Fibroblast of lung (primary cell): ENCODE results near the gene UQCC2. TPM values are rescaled to one million over a fixed set of nuclear protein-coding genes. Genes with fewer than 3 reads are reported as not detected.

ENCODE experiments used
- DNase-seq, 2 donors: peaks; one replicate each; pipeline versions ENCODE4 v3.0.0 to v3.0.0-alpha.2; 2010; ENCODE audit warnings: low read depth in 2 of 2
- H2AFZ ChIP-seq: 2 replicates; pipeline ENCODE4 v1.5.1; 2012; ENCODE audit warnings: low read length, control low read depth, inconsistent platforms
- H3K27ac ChIP-seq: 2 replicates; pipeline ENCODE4 v1.5.1; 2011; ENCODE audit warnings: low read length, control low read depth; ENCODE audit not compliant: insufficient read depth
- H3K27me3 ChIP-seq: 2 replicates; pipeline ENCODE4 v1.5.1; 2011; ENCODE audit warnings: mild to moderate bottlenecking, low read length; ENCODE audit not compliant: control insufficient read depth, insufficient read depth
- H3K36me3 ChIP-seq: 2 replicates; pipeline ENCODE4 v1.5.1; 2011; ENCODE audit warnings: low read length; ENCODE audit not compliant: control insufficient read depth, insufficient read depth
- H3K4me1 ChIP-seq: 2 replicates; pipeline ENCODE4 v1.5.1; 2011; ENCODE audit warnings: low read length; ENCODE audit not compliant: control insufficient read depth, insufficient read depth; ENCODE audit errors: extremely low read depth
- H3K4me2 ChIP-seq: 2 replicates; pipeline ENCODE4 v1.5.1; 2011; ENCODE audit warnings: low read length, control low read depth; ENCODE audit not compliant: insufficient read depth; ENCODE audit errors: extremely low read depth
- H3K4me3 ChIP-seq, 4 experiments: fragments of 200-600 bp in 1 of 4; sonication (generic) in 1 of 4; replicated peaks in 1 of 4; 2 replicates each; pipeline ENCODE4 v1.5.1; 2011 to 2016; ENCODE audit warnings: low read length in 4 of 4, low read depth in 3 of 4, mild to moderate bottlenecking in 3 of 4, control low read depth in 2 of 4, inconsistent platforms in 1 of 4, mixed read lengths in 1 of 4; ENCODE audit not compliant: insufficient read depth in 1 of 4; ENCODE audit errors: control extremely low read depth in 1 of 4
- H3K79me2 ChIP-seq: 2 replicates; pipeline ENCODE4 v1.5.1; 2012; ENCODE audit warnings: mild to moderate bottlenecking, low read length, inconsistent platforms; ENCODE audit not compliant: control insufficient read depth, insufficient read depth
- H3K9ac ChIP-seq: 2 replicates; pipeline ENCODE4 v1.5.1; 2011; ENCODE audit warnings: mild to moderate bottlenecking, low read length, control low read depth; ENCODE audit not compliant: insufficient read depth
- H3K9me3 ChIP-seq: 2 replicates; pipeline ENCODE4 v1.5.1; 2012; ENCODE audit warnings: low read depth, low read length; ENCODE audit not compliant: control insufficient read depth, insufficient read depth
- H4K20me1 ChIP-seq: 2 replicates; pipeline ENCODE4 v1.5.1; 2011; ENCODE audit warnings: low read length; ENCODE audit not compliant: control insufficient read depth, insufficient read depth; ENCODE audit errors: extremely low read depth
- CTCF ChIP-seq, 2 donors: IDR thresholded peaks in 1 of 2; conservative IDR thresholded peaks in 1 of 2; 1 replicate in 1 of 2; 2 replicates in 1 of 2; pipeline ENCODE4 v1.5.1; 2011 to 2012; ENCODE audit warnings: low read length in 2 of 2, control low read depth in 1 of 2, inconsistent platforms in 1 of 2, low read depth in 1 of 2, mild to moderate bottlenecking in 1 of 2
- EZH2 ChIP-seq: IDR thresholded peaks from 2 replicates; pipeline ENCODE4 v1.5.1; 2012; ENCODE audit warnings: low read length, control low read depth, mild to moderate bottlenecking; ENCODE audit errors: missing control alignments
- polyA plus RNA-seq, 2 donors: library from polyadenylated mRNA; depleted of rRNA in 1 of 2; stranded (reverse) in 1 of 2; unstranded in 1 of 2; fragments of >200 nt; gene quantifications; 2 replicates each; pipeline ENCODE4 v1.2.1, GENCODE V29; 2011 to 2012; ENCODE audit warnings: missing spikeins in 1 of 2
- total RNA-seq: library from RNA; depleted of rRNA; stranded (reverse); fragments of >200 nt; gene quantifications from 2 replicates; pipeline ENCODE4 v1.2.1, GENCODE V29; 2014

Gene UQCC2
- total and polyA plus RNA-seq, 2 donors (not counting 1 experiment from before 2014, with no cell fraction given): 33.8 to 36.5 TPM

GRCh38 chr6:33757906-33758305 lies 46.4 kb upstream of the UQCC2 start:
- H2AFZ ChIP-seq: no peak overlapping the region
- no peak for TF ChIP-seq CTCF (conservative IDR thresholded peaks at IDR 0.05 in 1 of 2, IDR thresholded peaks at IDR 0.05 in 1 of 2; ENCODE audit: low read depth in 1 of 2, low read length in 2 of 2)
- TF ChIP-seq EZH2: no peak
- H4K20me1 ChIP-seq: no peaks in the 10 kb centered on the region
- no peak for DNase-seq
- no peak overlapping the region for H3K4me2 ChIP-seq
- H3K27ac ChIP-seq: no peak overlapping the region
- H3K9me3 ChIP-seq: no peaks in the 10 kb centered on the region
- H3K4me3 ChIP-seq: no peak overlapping the region
- H3K27me3 ChIP-seq: no peaks in the 10 kb centered on the region
- H3K4me1 ChIP-seq: no peaks in the 10 kb centered on the region
- H3K36me3 ChIP-seq: no peaks in the 10 kb centered on the region
- no peaks in the 10 kb centered on the region for H3K79me2 ChIP-seq
- no peak overlapping the region for H3K9ac ChIP-seq

GRCh38 chr6:33757113-33757512 lies 45.6 kb upstream of the UQCC2 start:
- Histone ChIP-seq H3K27me3 (no peaks in the 10 kb centered on the region), H3K9me3 (no peaks in the 10 kb centered on the region), H3K4me1 (no peaks in the 10 kb centered on the region), H3K27ac (no peak overlapping the region), H3K36me3 (no peaks in the 10 kb centered on the region), H3K4me2 (no peak overlapping the region), H2AFZ (no peak overlapping the region), H3K9ac (no peak overlapping the region), H3K79me2 (no peaks in the 10 kb centered on the region), H4K20me1 (no peaks in the 10 kb centered on the region), H3K4me3 (no peak overlapping the region)
- no peak for DNase-seq
- TF ChIP-seq EZH2 (no peak), CTCF (conservative IDR thresholded peaks at IDR 0.05 in 1 of 2, IDR thresholded peaks at IDR 0.05 in 1 of 2; ENCODE audit: low read depth in 1 of 2, low read length in 2 of 2) (no peak)

- Histone ChIP-seq H3K36me3 (no peaks in the 10 kb centered on the region), H2AFZ (no peak overlapping the region), H3K79me2 (no peaks in the 10 kb centered on the region), H3K4me2 (no peak overlapping the region), H3K27me3 (no peaks in the 10 kb centered on the region), H3K4me1 (peaks cover 4% of the 10 kb centered on the region), H3K27ac (no peak overlapping the region), H3K9ac (no peak overlapping the region), H3K4me3 (no peak overlapping the region), H4K20me1 (no peaks in the 10 kb centered on the region), H3K9me3 (no peaks in the 10 kb centered on the region)
- no peak for DNase-seq
- no peak for TF ChIP-seq CTCF (conservative IDR thresholded peaks at IDR 0.05 in 1 of 2, IDR thresholded peaks at IDR 0.05 in 1 of 2; ENCODE audit: low read depth in 1 of 2, low read length in 2 of 2)
- TF ChIP-seq EZH2: no peak
Observed at GRCh38 chr6:33756211-33756954, 44.9 kb upstream of the UQCC2 start.
